Fibroblast of lung (primary cell): ENCODE data around the gene PLAAT3. TPM values are rescaled to one million over a fixed set of nuclear protein-coding genes. Genes with fewer than 3 reads are reported as not detected.

ENCODE experiments used
- DNase-seq, 2 donors: peaks; one replicate each; pipeline versions ENCODE4 v3.0.0 to v3.0.0-alpha.2; 2010; ENCODE audit warnings: low read depth in 2 of 2
- H2AFZ ChIP-seq: 2 replicates; pipeline ENCODE4 v1.5.1; 2012; ENCODE audit warnings: low read length, control low read depth, inconsistent platforms
- H3K27ac ChIP-seq: 2 replicates; pipeline ENCODE4 v1.5.1; 2011; ENCODE audit warnings: low read length, control low read depth; ENCODE audit not compliant: insufficient read depth
- H3K27me3 ChIP-seq: 2 replicates; pipeline ENCODE4 v1.5.1; 2011; ENCODE audit warnings: mild to moderate bottlenecking, low read length; ENCODE audit not compliant: control insufficient read depth, insufficient read depth
- H3K36me3 ChIP-seq: 2 replicates; pipeline ENCODE4 v1.5.1; 2011; ENCODE audit warnings: low read length; ENCODE audit not compliant: control insufficient read depth, insufficient read depth
- H3K4me1 ChIP-seq: 2 replicates; pipeline ENCODE4 v1.5.1; 2011; ENCODE audit warnings: low read length; ENCODE audit not compliant: control insufficient read depth, insufficient read depth; ENCODE audit errors: extremely low read depth
- H3K4me2 ChIP-seq: 2 replicates; pipeline ENCODE4 v1.5.1; 2011; ENCODE audit warnings: low read length, control low read depth; ENCODE audit not compliant: insufficient read depth; ENCODE audit errors: extremely low read depth
- H3K4me3 ChIP-seq, 4 experiments: fragments of 200-600 bp in 1 of 4; sonication (generic) in 1 of 4; replicated peaks in 1 of 4; 2 replicates each; pipeline ENCODE4 v1.5.1; 2011 to 2016; ENCODE audit warnings: low read length in 4 of 4, low read depth in 3 of 4, mild to moderate bottlenecking in 3 of 4, control low read depth in 2 of 4, inconsistent platforms in 1 of 4, mixed read lengths in 1 of 4; ENCODE audit not compliant: insufficient read depth in 1 of 4; ENCODE audit errors: control extremely low read depth in 1 of 4
- H3K79me2 ChIP-seq: 2 replicates; pipeline ENCODE4 v1.5.1; 2012; ENCODE audit warnings: mild to moderate bottlenecking, low read length, inconsistent platforms; ENCODE audit not compliant: control insufficient read depth, insufficient read depth
- H3K9ac ChIP-seq: 2 replicates; pipeline ENCODE4 v1.5.1; 2011; ENCODE audit warnings: mild to moderate bottlenecking, low read length, control low read depth; ENCODE audit not compliant: insufficient read depth
- H3K9me3 ChIP-seq: 2 replicates; pipeline ENCODE4 v1.5.1; 2012; ENCODE audit warnings: low read depth, low read length; ENCODE audit not compliant: control insufficient read depth, insufficient read depth
- H4K20me1 ChIP-seq: 2 replicates; pipeline ENCODE4 v1.5.1; 2011; ENCODE audit warnings: low read length; ENCODE audit not compliant: control insufficient read depth, insufficient read depth; ENCODE audit errors: extremely low read depth
- EZH2 ChIP-seq: IDR thresholded peaks from 2 replicates; pipeline ENCODE4 v1.5.1; 2012; ENCODE audit warnings: low read length, control low read depth, mild to moderate bottlenecking; ENCODE audit errors: missing control alignments
- polyA plus RNA-seq, 2 donors: library from polyadenylated mRNA; depleted of rRNA in 1 of 2; stranded (reverse) in 1 of 2; unstranded in 1 of 2; fragments of >200 nt; gene quantifications; 2 replicates each; pipeline ENCODE4 v1.2.1, GENCODE V29; 2011 to 2012; ENCODE audit warnings: missing spikeins in 1 of 2
- total RNA-seq: library from RNA; depleted of rRNA; stranded (reverse); fragments of >200 nt; gene quantifications from 2 replicates; pipeline ENCODE4 v1.2.1, GENCODE V29; 2014
- TF ChIP-seq, protein P1 (sequence below), 2 donors: IDR thresholded peaks in 1 of 2; conservative IDR thresholded peaks in 1 of 2; 1 replicate in 1 of 2; 2 replicates in 1 of 2; pipeline ENCODE4 v1.5.1; 2011 to 2012; ENCODE audit warnings: low read length in 2 of 2, control low read depth in 1 of 2, inconsistent platforms in 1 of 2, low read depth in 1 of 2, mild to moderate bottlenecking in 1 of 2

The PLAAT3 gene
- total and polyA plus RNA-seq, 2 donors (not counting 1 experiment from before 2014, with no cell fraction given) = 11.4 to 45.4 TPM

DNA sequence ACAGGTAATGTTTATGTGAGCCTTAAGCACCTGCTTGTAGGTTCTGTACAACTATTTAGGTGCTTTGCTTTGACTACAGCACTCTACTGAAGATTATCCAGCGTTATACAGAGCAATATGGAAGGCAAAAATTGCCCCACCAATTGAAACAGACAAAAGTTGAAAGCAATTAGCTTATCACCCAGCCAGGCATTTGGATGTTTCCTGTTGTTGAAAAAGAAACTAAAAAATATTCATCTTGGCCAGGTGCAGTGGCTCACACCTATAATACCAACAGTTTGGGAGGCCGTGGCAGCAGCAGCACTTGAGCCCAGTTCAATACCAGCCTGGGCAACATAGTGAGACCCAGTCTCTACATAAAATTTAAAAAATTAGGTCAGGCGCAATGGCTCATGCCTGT lies 38.4 kb upstream of the PLAAT3 start:
- no peaks in the 10 kb centered on the region for H4K20me1 ChIP-seq
- peaks cover 9% of the 10 kb centered on the region for H3K36me3 ChIP-seq

DNA sequence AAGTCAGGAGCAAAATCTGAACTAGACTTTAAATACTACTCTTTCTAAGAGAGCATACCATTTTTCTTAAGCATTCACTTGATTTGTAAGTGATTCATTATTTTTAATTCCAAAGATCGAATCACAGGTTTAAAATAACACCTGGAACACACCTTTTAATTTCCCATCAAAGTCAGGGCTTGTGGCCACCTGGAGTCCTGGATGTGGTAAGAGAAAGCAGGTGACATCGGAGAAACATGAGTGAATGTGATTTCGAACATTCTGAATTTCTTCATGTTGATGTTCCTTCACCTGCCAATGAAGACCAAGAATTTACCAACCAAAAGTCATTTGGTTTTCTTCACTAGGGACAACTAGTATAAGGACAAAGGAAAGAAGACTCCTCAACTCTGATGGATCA lies 29.0 kb upstream of the PLAAT3 start:
- Histone ChIP-seq H3K4me2 (no peak overlapping the region), H4K20me1 (peaks cover 2% of the 10 kb centered on the region), H3K27ac (no peak overlapping the region), H3K27me3 (no peaks in the 10 kb centered on the region), H3K4me3 (no peak overlapping the region), H3K9me3 (no peaks in the 10 kb centered on the region), H3K4me1 (no peaks in the 10 kb centered on the region), H2AFZ (no peak overlapping the region), H3K9ac (no peak overlapping the region), H3K36me3 (peaks cover 8% of the 10 kb centered on the region), H3K79me2 (no peaks in the 10 kb centered on the region)
- no peak for DNase-seq
- TF ChIP-seq, protein P1, sequence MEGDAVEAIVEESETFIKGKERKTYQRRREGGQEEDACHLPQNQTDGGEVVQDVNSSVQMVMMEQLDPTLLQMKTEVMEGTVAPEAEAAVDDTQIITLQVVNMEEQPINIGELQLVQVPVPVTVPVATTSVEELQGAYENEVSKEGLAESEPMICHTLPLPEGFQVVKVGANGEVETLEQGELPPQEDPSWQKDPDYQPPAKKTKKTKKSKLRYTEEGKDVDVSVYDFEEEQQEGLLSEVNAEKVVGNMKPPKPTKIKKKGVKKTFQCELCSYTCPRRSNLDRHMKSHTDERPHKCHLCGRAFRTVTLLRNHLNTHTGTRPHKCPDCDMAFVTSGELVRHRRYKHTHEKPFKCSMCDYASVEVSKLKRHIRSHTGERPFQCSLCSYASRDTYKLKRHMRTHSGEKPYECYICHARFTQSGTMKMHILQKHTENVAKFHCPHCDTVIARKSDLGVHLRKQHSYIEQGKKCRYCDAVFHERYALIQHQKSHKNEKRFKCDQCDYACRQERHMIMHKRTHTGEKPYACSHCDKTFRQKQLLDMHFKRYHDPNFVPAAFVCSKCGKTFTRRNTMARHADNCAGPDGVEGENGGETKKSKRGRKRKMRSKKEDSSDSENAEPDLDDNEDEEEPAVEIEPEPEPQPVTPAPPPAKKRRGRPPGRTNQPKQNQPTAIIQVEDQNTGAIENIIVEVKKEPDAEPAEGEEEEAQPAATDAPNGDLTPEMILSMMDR (conservative IDR thresholded peaks at IDR 0.05 in 1 of 2, IDR thresholded peaks at IDR 0.05 in 1 of 2; ENCODE audit: low read depth in 1 of 2, low read length in 2 of 2) = no peak
- TF ChIP-seq EZH2 = no peak

More for the DNA sequence above, 38.4 kb upstream of the PLAAT3 start:
- Histone ChIP-seq H3K79me2 (peaks cover 17% of the 10 kb centered on the region), H3K4me3 (no peak overlapping the region), H3K9ac (no peak overlapping the region), H3K4me1 (no peaks in the 10 kb centered on the region), H2AFZ (no peak overlapping the region), H3K4me2 (no peak overlapping the region), H3K9me3 (no peaks in the 10 kb centered on the region), H3K27me3 (no peaks in the 10 kb centered on the region), H3K27ac (no peak overlapping the region)
- TF ChIP-seq, protein P1 (conservative IDR thresholded peaks at IDR 0.05 in 1 of 2, IDR thresholded peaks at IDR 0.05 in 1 of 2; ENCODE audit: low read depth in 1 of 2, low read length in 2 of 2) = no peak
- no peak for TF ChIP-seq EZH2
- DNase-seq = no peak

DNA sequence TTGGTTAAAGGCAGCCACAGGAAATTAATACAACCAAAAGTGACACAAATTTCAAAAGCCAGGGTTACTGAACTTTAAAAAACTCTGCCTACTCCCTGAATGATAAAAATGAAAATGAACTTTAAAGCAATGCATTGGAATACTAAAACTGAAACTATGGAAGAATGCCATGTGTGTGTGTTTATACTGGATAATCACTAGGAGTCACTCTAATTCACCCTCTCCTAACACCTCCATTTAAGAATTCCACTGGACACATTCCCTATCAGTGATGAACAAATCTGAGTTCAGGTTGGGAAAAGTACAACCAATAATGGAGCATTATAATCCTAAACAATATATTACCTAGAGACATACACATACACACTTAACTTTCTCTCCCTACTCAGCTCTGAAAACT lies 27.5 kb upstream of the PLAAT3 start:
- no peak overlapping the region for H2AFZ ChIP-seq
- no peak overlapping the region for H3K9ac ChIP-seq
- H3K9me3 ChIP-seq = no peaks in the 10 kb centered on the region
- TF ChIP-seq, protein P1 (conservative IDR thresholded peaks at IDR 0.05 in 1 of 2, IDR thresholded peaks at IDR 0.05 in 1 of 2; ENCODE audit: low read depth in 1 of 2, low read length in 2 of 2) = peak in 1 of 2 donors; percentile 14
- no peak for TF ChIP-seq EZH2
- no peaks in the 10 kb centered on the region for H3K27me3 ChIP-seq
- no peaks in the 10 kb centered on the region for H3K79me2 ChIP-seq
- DNase-seq = peak; percentile 19 to 48
- H3K27ac ChIP-seq = no peak overlapping the region
- H3K36me3 ChIP-seq = peaks cover 6% of the 10 kb centered on the region
- no peak overlapping the region for H3K4me3 ChIP-seq
- no peak overlapping the region for H3K4me2 ChIP-seq
- H3K4me1 ChIP-seq = no peaks in the 10 kb centered on the region
- H4K20me1 ChIP-seq = peaks cover 2% of the 10 kb centered on the region
